ENCODE results near the gene VCAN.

Gene VCAN

DNA sequence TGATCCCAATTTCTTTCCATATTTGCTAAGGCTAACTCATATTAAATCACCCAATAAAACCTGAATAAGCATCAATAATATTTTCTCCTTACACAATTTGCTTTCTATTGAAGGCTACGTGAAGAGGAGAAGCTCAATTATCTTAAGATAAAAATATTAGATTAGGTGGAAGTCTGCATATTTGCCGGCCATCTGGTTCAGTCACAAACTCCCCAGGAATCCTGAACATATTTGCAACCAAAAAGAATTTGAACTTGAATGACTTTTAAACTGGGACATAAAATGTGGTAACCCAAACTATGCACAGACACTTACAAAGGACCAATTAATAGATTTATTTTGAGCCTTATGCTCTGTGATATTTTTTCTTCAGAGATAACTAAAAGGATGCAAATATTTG is 156.8 kb downstream of the VCAN start:
- Histone ChIP-seq H3K27me3 (ENCODE audit: insufficient read depth, poor library complexity, severe bottlenecking) (no peaks in the 10 kb centered on the region), H3K36me3 (ENCODE audit: low read depth) (no peaks in the 10 kb centered on the region), H3K9me3 (ENCODE audit: severe bottlenecking) (no peaks in the 10 kb centered on the region), H3K27ac (ENCODE audit: poor library complexity, severe bottlenecking) (no peak overlapping the region), H3K4me3 (ENCODE audit: severe bottlenecking) (no peak overlapping the region), H3K4me1 (ENCODE audit: insufficient read depth, poor library complexity, severe bottlenecking) (peaks cover 11% of the 10 kb centered on the region)
- ATAC-seq (ENCODE audit: low read depth): no peak
- TF ChIP-seq, protein P1, sequence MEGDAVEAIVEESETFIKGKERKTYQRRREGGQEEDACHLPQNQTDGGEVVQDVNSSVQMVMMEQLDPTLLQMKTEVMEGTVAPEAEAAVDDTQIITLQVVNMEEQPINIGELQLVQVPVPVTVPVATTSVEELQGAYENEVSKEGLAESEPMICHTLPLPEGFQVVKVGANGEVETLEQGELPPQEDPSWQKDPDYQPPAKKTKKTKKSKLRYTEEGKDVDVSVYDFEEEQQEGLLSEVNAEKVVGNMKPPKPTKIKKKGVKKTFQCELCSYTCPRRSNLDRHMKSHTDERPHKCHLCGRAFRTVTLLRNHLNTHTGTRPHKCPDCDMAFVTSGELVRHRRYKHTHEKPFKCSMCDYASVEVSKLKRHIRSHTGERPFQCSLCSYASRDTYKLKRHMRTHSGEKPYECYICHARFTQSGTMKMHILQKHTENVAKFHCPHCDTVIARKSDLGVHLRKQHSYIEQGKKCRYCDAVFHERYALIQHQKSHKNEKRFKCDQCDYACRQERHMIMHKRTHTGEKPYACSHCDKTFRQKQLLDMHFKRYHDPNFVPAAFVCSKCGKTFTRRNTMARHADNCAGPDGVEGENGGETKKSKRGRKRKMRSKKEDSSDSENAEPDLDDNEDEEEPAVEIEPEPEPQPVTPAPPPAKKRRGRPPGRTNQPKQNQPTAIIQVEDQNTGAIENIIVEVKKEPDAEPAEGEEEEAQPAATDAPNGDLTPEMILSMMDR (IDR thresholded peaks at IDR 0.05; ENCODE audit: poor library complexity, severe bottlenecking): no peak
- DNase-seq (ENCODE audit: low spot score): no peak
